ENCODE measurements around the gene LUC7L3.

Gene LUC7L3

DNA sequence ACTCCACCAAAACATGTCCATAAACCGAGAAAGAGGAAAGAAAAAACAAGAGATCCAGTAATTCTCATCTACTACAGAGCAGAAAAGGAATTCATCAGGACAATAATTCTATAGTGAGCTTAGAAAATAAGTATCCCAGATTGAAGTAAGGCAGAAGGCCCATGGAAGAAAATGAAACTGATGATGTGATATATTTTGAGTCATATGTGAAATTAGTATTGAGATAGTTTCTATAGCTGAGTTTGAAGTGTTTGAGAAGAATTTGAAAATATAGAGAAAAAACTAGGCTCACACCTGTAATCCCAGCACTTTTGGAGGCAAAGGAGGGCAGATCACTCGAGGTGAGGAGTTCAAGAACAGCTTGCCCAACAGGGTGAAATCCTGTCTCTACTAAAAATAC, 19.7 kb downstream of the LUC7L3 start:
- H3K4me3 ChIP-seq (replicated peaks in 1 of 2; ENCODE audit: low read depth in 2 of 2, low read length in 2 of 2): no peak overlapping the region
- TF ChIP-seq, protein P1, sequence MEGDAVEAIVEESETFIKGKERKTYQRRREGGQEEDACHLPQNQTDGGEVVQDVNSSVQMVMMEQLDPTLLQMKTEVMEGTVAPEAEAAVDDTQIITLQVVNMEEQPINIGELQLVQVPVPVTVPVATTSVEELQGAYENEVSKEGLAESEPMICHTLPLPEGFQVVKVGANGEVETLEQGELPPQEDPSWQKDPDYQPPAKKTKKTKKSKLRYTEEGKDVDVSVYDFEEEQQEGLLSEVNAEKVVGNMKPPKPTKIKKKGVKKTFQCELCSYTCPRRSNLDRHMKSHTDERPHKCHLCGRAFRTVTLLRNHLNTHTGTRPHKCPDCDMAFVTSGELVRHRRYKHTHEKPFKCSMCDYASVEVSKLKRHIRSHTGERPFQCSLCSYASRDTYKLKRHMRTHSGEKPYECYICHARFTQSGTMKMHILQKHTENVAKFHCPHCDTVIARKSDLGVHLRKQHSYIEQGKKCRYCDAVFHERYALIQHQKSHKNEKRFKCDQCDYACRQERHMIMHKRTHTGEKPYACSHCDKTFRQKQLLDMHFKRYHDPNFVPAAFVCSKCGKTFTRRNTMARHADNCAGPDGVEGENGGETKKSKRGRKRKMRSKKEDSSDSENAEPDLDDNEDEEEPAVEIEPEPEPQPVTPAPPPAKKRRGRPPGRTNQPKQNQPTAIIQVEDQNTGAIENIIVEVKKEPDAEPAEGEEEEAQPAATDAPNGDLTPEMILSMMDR (IDR thresholded peaks at IDR 0.05; ENCODE audit: low read depth, low read length): no peak
- no peak for DNase-seq (ENCODE audit: low read depth in 2 of 2)

DNA sequence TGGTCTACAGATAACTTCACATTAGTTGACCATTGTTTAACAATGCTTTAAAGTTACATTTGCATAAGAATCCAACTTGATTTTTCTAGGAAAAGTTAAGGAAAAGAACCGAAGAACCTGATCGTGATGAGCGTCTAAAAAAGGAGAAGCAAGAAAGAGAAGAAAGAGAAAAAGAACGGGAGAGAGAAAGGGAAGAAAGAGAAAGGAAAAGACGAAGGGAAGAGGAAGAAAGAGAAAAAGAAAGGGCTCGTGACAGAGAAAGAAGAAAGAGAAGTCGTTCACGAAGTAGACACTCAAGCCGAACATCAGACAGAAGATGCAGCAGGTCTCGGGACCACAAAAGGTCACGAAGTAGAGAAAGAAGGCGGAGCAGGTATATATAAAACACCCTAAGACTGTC, 26.2 kb downstream of the LUC7L3 start:
- TF ChIP-seq, protein P1 (IDR thresholded peaks at IDR 0.05; ENCODE audit: low read depth, low read length): no peak
- no peak for DNase-seq (ENCODE audit: low read depth in 2 of 2)
- no peak overlapping the region for H3K4me3 ChIP-seq (replicated peaks in 1 of 2; ENCODE audit: low read depth in 2 of 2, low read length in 2 of 2)

DNA sequence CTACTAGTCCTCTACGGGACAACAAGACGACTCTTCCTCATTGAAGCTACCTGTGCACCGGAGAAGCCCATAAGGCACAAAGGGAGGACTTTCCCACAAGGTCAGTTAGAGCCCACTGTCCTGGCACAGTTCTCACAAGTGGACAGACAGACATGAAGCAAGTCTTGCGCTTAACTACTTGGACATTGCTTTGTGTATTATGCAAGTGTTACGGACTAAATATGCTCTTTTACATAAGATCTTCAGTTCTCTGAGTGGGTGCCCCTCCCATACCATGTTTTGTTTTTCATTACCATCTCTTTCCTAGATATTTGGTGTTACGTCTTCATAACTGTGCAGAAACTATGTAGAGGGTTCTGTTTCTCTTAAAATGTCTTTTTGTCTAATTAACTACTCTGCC, 29.8 kb downstream of the LUC7L3 start:
- TF ChIP-seq, protein P1 (IDR thresholded peaks at IDR 0.05; ENCODE audit: low read depth, low read length): no peak
- no peak overlapping the region for H3K4me3 ChIP-seq (replicated peaks in 1 of 2; ENCODE audit: low read depth in 2 of 2, low read length in 2 of 2)
- DNase-seq (ENCODE audit: low read depth in 2 of 2): no peak

DNA sequence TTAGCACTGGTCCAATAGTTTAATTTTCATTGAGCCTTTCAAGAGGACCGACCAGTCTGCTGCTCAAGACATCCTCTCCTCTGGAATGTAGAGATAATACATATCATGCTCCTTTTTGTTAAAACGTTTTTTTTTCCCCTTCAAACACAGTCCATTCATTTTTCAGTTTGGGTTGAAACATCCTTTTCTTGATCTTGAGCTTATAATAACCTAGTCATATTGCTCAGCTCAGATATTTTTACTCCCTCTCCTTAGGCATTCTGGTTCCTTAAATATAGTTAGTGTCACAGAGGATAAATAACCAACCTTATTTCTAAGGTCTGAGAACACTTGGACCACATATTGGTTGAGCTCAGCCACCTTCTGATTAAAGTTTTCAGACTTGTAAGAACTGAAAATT, 35.1 kb downstream of the LUC7L3 start:
- DNase-seq (ENCODE audit: low read depth in 2 of 2): no peak
- TF ChIP-seq, protein P1 (IDR thresholded peaks at IDR 0.05; ENCODE audit: low read depth, low read length): no peak
- H3K4me3 ChIP-seq (replicated peaks in 1 of 2; ENCODE audit: low read depth in 2 of 2, low read length in 2 of 2): no peak overlapping the region

DNA sequence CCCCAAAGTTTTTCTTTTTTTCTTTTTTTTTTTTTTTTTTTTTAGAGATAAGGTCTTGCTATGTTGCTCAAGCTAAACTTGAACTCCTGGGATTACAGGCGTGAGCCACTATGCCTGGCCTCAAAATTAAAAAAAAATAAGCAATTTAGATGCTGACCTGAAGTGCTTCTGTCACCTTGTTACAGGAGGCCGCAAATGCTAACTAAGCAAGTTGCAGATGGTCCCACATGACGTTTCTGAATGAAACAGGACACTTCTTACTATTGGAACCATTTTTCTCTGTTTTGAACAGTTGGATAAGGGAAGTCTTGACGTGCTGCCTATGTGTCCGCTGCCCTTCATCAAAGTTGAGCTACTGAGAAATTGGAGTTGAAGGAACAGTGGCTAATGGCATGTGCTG, 39.1 kb downstream of the LUC7L3 start:
- TF ChIP-seq, protein P1 (IDR thresholded peaks at IDR 0.05; ENCODE audit: low read depth, low read length): no peak
- DNase-seq (ENCODE audit: low read depth in 2 of 2): no peak
- H3K4me3 ChIP-seq (replicated peaks in 1 of 2; ENCODE audit: low read depth in 2 of 2, low read length in 2 of 2): no peak overlapping the region

DNA sequence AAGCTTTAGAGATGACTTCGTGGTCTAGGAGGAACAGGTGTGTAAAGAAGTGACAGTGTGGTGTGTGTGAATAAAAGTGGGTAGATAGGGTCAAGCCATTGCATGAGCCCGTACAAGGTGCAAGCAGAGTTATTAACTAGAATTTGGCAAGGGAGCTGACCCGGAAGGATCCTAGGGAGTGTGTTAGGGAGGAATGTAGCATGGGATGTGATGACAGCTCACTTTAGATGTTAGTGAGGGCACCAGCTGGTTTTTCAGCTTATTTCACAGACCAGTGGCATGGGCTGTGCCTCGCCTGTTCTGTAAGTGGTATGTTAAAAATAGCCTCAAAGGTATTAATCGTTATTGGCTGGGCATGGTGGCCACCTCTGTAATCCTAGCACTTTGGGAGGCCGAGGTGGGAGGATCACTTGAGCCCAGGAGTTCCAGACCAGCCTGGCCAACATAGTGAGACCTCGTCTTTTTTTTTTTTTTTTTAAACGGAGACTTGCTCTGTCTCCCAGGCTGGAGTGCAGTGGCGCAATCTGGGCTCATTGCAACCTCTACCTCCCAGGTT, 39.7 kb downstream of the LUC7L3 start:
- H3K4me3 ChIP-seq (replicated peaks in 1 of 2; ENCODE audit: low read depth in 2 of 2, low read length in 2 of 2): no peak overlapping the region
- TF ChIP-seq, protein P1 (IDR thresholded peaks at IDR 0.05; ENCODE audit: low read depth, low read length): no peak
- DNase-seq (ENCODE audit: low read depth in 2 of 2): no peak

DNA sequence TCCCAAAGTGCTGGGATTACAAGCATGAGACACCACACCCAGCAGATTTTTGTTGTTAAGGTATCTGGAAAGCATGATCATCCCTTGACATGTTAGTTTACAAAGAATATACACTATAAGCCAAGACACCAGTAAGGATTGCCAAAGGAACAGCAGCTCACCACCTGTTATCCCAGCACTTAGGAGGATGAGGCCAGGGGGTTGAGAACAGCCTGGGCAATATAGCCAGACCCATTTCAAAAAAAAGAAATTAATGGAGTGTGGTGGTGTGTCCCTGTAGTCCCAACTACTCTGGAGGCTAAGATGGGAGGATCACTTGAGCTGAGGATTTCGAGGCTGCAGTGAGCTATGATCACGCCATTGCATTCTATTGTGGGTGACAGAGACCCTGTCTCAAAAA, 42.8 kb downstream of the LUC7L3 start:
- H3K4me3 ChIP-seq (replicated peaks in 1 of 2; ENCODE audit: low read depth in 2 of 2, low read length in 2 of 2): no peak overlapping the region
- DNase-seq (ENCODE audit: low read depth in 2 of 2): no peak
- TF ChIP-seq, protein P1 (IDR thresholded peaks at IDR 0.05; ENCODE audit: low read depth, low read length): no peak

Measured in cardiac fibroblast (primary cell).